Measurements from ENCODE around the gene TIMM21.

The TIMM21 gene

GRCh38 chr18:74147779-74148542 is at the start of gene TIMM21, which contains the start of gene FBXO15:
Gene TIMM21, plus strand, starts transcription at chr18:74148523. Its CDS starts 286 bp downstream, at chr18:74148809.
Gene FBXO15, minus strand, starts transcription at chr18:74147834. Its CDS starts 49 bp downstream, at chr18:74147785.
- DNase-seq (ENCODE audit: low read depth, low spot score) = peak; percentile 90

GRCh38 chr18:74108460-74108859 is 39.9 kb upstream of the TIMM21 start:
- no peak for DNase-seq (ENCODE audit: low read depth, low spot score)

DNA sequence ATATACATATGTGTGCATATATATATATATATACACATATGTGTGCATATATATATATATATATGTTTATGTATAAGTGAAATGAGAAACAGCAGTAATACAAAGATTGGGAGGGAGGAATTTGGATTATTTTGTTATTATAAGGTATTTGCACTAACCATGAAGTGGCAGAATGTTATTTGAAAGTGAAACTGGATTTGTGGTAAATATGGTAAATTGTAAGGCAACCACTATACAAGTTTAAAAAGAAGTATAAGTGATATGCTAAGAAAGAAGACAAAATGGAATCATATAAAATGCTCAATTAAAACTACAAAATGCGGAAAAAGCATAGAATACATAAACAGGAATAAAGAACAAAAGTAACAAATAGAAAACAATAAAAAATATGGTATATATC is 38.2 kb upstream of the TIMM21 start:
- DNase-seq (ENCODE audit: low read depth, low spot score) = no peak

GRCh38 chr18:74110976-74111375 is 37.3 kb upstream of the TIMM21 start:
- no peak for DNase-seq (ENCODE audit: low read depth, low spot score)

DNA sequence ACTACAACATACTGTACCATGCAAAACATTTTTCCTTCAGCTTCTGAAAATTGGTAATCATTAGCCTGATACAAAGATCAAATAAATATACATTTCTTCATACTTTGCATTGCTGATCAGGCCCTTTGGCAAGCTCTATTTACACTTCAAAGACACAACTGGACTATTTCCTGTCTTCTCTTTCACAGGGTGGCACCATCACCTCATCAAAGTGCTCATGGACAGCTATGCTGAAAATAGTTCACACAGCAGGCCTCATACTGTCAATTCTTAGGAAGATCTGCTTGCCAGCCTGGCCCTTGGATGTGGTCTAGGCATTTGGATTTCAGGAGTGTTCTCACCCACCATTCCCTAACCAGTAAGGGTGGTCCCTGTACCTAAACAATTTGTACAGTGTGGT is 34.6 kb upstream of the TIMM21 start:
- DNase-seq (ENCODE audit: low read depth, low spot score) = no peak

DNA sequence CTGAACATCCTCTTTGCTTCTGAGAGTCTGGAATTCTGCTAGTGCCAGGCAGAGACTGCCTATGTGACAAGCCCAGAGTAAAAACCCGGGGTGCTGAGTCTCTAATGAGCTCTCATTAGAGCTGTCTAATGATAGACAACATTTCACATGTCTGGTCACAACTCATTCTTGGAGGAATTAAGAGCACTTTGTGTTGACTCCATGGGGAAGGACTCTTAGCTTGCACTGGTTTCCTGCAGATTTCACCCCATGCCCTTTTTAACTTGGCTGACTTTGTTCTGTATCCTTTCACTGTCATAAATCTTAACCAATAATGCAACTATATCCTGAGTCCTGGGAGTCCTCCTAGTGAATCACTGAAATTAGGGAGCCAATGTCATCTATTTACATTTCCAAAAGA is 34.2 kb upstream of the TIMM21 start:
- no peak for DNase-seq (ENCODE audit: low read depth, low spot score)

GRCh38 chr18:74115046-74115445 is 33.3 kb upstream of the TIMM21 start:
- DNase-seq (ENCODE audit: low read depth, low spot score) = no peak

DNA sequence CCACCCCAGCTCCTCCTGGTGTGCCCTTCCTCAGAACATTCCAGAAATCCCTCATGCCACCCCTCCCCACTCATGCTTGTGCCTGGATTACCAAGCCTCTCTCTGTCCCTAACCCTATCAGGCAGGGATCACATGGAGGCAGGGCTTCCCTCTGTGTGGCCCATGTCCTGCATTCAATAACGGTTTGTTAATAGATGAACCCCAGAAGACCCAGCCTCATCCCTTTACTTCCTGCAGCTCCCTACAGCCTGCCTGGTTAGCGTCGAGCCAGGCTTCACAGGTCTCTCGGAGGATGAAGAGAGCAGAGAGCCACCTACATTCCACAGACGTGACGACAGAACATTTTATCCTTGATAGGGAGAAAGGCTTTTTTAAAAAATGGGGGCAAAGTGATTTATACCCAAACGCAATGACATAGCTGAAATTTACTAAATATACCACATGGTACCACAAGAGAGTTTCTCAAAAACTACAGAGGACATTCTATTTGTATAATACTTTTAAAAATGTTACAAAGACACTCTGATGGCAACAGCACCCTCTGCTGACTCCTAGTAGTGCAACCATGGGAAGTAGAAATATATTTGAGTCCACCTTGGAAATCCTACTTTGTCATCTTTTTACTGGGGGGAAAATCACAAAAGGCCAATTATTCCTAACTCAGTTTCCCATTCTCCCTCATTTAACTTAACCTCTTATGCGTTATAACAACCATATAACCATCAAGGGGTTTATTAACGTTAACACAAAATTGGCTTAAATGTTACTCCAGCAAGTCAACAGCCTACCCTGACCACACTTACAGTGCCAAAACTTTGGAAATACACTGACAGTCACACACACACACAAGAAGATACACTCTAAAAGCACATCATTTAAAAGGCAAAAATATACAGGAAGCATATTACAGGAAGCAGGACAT is 31.4 kb upstream of the TIMM21 start:
- no peak for DNase-seq (ENCODE audit: low read depth, low spot score)

DNA sequence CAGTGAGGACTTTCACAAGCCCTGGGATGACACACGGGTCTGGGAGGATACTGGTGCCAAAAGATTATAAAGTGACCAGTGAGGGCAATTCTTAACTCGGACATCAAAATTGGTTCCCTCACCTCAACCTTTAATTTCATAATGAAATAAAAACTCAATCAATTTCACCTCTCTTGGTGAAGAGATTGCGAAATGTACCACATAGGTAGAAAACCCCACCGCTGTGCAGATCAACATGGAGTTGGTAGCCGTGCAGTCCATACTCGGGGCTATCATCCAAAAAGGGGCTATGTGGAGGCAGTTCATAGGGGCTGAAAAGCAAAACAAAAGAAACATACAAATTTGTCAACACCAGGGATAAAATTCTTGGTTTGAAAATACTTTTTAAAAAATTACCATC is 25.1 kb upstream of the TIMM21 start:
- DNase-seq (ENCODE audit: low read depth, low spot score) = no peak

DNA sequence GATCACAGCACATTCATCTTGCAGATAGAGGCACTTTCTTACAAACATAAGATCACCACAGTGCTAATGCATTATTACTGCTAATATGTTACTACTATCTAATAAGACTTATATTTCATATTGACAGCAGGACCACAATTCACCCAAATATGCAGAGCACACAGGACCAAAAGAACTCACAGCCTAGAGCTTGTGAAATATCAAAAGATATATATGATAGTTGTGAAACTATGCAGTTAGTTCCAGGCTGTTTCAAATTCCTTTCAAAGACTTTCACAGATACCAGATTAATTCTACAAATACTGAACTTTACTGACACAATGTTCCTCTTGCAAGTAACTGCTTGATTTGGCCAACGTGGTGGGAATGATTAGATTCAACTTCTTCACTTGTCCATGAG is 23.7 kb upstream of the TIMM21 start:
- no peak for DNase-seq (ENCODE audit: low read depth, low spot score)

DNA sequence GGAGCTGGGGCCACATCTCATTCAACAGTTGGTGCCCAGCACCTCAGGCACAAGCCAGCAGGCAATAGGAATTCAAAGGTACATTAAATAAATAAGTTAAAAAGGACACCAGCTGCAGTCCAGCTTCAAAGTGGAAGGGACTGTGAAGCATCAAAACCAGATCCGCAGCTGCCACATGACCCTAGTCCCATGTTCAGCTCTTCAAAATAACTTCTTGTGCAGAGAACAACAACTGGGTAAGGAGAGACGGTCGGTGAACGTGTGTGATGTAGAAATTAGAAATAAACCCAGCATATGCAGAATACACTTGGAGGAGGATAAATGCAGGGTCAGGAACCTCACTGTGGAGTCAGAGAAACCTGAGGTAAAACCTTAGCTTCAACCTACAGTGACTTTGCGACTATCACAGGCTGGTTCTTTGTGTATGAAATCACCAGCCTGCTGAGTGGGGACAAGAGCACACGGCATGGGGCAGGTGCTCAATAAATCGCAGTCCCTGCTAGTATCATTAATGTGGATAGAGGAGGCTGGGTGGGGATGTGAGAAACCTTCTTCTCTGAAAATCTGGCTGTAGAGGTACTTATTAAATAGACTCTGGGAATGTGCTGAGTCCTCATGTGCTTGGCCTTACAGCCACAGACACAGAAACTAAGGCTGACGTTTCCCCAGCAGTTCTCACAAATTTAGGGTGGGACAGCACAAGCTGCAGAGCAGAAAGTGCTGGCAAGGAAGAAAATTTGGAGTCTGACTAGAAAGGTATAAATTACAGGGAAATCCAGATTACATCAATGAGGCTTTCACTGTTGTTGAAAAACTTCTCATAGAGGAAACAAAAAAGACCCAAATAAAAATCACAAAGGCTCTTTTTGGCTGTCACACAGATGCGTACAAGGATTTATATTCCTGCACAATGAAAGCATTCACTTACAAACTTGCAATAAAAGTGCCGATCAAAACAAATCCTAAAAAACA is 21.4 kb upstream of the TIMM21 start:
- DNase-seq (ENCODE audit: low read depth, low spot score) = no peak

GRCh38 chr18:74128159-74128558 is 20.2 kb upstream of the TIMM21 start:
- DNase-seq (ENCODE audit: low read depth, low spot score) = no peak

- no peak for DNase-seq (ENCODE audit: low read depth, low spot score)
Observed at GRCh38 chr18:74131124-74131523, 17.2 kb upstream of the TIMM21 start.

DNA sequence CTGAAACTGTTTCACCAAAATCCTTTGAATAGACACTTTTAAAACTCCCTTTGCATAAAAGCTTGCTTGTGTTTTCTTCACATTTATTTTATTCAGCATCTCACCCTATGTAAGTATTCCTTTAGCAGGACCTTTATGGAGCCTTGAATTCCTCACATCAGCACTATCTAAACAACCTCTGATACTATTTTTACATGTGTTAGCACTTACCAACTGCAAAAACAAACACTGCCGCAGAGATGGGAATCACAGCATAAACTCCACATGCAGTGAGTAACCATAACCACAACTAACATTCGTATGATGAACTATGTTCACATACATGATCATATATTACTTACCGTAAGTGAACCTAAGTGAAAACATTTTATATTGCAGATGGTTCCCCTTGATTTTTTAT is 16.1 kb upstream of the TIMM21 start:
- no peak for DNase-seq (ENCODE audit: low read depth, low spot score)

- no peak for DNase-seq (ENCODE audit: low read depth, low spot score)
Observed at GRCh38 chr18:74137920-74138538, 10.3 kb upstream of the TIMM21 start.

DNA sequence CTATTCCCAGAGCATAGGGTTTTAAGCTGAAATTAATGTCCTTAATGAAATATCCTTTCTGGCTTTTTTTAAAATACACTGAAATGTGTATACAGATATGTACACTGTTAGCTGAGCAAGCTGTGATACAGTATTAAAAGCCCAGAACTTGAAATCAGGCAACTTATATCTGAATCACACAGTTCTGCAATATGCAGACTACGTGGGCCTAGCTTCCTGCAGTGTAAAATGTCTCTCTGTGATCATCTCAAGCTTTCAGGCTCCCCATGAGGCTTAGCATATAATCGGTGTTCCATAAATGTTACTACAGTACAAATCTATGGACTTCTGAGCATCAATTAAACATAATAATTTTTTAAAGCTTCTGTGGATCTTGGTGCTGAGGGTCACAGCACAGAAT is 8.9 kb upstream of the TIMM21 start:
- DNase-seq (ENCODE audit: low read depth, low spot score) = no peak

GRCh38 chr18:74139888-74140287 is 8.4 kb upstream of the TIMM21 start:
- DNase-seq (ENCODE audit: low read depth, low spot score) = no peak

DNA sequence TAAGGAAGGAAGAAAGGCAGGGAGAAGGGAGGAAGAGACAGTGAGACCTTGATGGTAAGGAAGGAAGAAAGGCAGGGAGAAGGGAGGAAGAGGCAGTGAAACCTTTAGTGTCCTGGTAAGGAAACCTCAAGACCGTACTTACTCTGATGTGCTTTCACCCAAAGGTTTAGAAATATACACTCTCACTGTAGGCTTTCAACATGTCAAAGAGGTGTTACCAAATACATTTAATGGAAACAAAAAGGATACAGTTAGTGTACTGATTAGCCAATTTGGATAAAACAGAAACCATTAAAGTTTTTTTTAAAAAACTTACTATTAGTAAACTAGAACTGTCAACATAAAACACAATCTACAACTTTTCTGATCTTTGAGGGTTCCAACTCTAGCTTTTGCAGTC is 7.7 kb upstream of the TIMM21 start:
- no peak for DNase-seq (ENCODE audit: low read depth, low spot score)

DNA sequence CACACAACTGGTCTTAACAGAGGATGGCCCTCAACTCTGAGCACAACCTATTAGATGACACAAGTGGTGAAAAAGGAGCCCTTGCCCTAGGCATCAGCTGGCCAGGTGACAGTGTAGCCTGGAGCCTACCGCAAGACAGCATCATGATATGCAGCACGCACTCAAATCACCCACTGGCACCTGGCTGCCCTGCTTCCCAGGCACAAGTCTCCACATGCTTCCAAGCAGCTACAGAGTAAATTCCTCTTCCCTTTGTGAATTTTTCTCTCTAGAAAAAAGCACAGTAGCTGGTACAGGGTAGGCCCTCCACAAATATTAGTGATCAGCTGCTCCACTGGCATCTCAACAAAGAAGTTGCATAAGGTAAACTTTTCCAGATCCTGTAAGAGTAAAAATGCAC is 6.7 kb upstream of the TIMM21 start:
- no peak for DNase-seq (ENCODE audit: low read depth, low spot score)

DNA sequence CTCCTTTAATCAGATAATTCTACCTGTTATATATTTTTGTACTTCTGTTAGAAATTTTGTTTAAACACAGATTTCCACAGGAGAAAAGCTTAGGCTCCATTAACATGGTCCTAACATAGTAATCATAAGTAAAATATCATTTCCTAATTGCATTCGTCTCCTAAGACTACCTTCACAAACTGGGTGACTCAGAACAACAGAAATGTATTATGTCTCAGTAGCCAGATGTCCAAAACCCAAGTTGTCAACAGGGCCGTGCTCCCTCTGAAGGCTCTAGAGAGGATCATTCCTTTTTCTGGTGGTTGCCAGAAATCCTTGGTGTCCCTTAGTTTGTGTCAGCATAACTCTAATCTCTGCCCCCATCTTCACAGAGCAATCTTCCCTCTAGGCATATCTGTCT is 6.1 kb upstream of the TIMM21 start:
- DNase-seq (ENCODE audit: low read depth, low spot score) = no peak

GRCh38 chr18:74146756-74147155 is 1.6 kb upstream of the TIMM21 start:
- DNase-seq (ENCODE audit: low read depth, low spot score) = no peak
